AG08396 (cell line): ENCODE data around the gene SHLD1.

ENCODE experiments used
- DNase-seq: peaks from one replicate; pipeline ENCODE4 v3.0.0; 2012; ENCODE audit warnings: low spot score, mixed read lengths

The SHLD1 gene

GRCh38 chr20:5848711-5849505 lies 98.7 kb downstream of the SHLD1 start:
- DNase-seq = no peak

GRCh38 chr20:5855939-5856338 lies 105.7 kb downstream of the SHLD1 start:
- DNase-seq = no peak

GRCh38 chr20:5859608-5860007 lies 109.4 kb downstream of the SHLD1 start:
- no peak for DNase-seq

GRCh38 chr20:5862703-5863039 lies 112.5 kb downstream of the SHLD1 start:
- no peak for DNase-seq

GRCh38 chr20:5863040-5863833 lies 113.0 kb downstream of the SHLD1 start:
- peak; percentile 17 for DNase-seq

- DNase-seq = no peak
Measured at GRCh38 chr20:5864428-5864827, 114.2 kb downstream of the SHLD1 start.

- DNase-seq = peak; percentile 20
Measured at GRCh38 chr20:5864873-5865587, 114.8 kb downstream of the SHLD1 start.

- DNase-seq = no peak
Measured at GRCh38 chr20:5865604-5866003, 115.4 kb downstream of the SHLD1 start.

- no peak for DNase-seq
Measured at GRCh38 chr20:5870568-5870981, 120.4 kb downstream of the SHLD1 start.

GRCh38 chr20:5871459-5872410 lies 121.5 kb downstream of the SHLD1 start:
- no peak for DNase-seq

- DNase-seq = no peak
Measured at GRCh38 chr20:5877128-5877527, 126.9 kb downstream of the SHLD1 start.

- no peak for DNase-seq
Measured at GRCh38 chr20:5880326-5880725, 130.1 kb downstream of the SHLD1 start.

GRCh38 chr20:5881703-5882102 lies 131.5 kb downstream of the SHLD1 start:
- no peak for DNase-seq

- no peak for DNase-seq
Measured at GRCh38 chr20:5882166-5882565, 132.0 kb downstream of the SHLD1 start.

GRCh38 chr20:5884465-5885335 lies 134.5 kb downstream of the SHLD1 start:
- no peak for DNase-seq

- DNase-seq = no peak
Measured at GRCh38 chr20:5885866-5886265, 135.7 kb downstream of the SHLD1 start.

GRCh38 chr20:5886788-5887187 lies 136.6 kb downstream of the SHLD1 start:
- DNase-seq = no peak

- no peak for DNase-seq
Measured at GRCh38 chr20:5887386-5887785, 137.2 kb downstream of the SHLD1 start.

GRCh38 chr20:5888041-5888440 lies 137.8 kb downstream of the SHLD1 start:
- DNase-seq = no peak

- no peak for DNase-seq
Measured at GRCh38 chr20:5890773-5891441, 140.7 kb downstream of the SHLD1 start.
